Epidermal melanocyte (primary cell): ENCODE measurements around the gene GINS2.

ENCODE experiments used
- DNase-seq: peaks from one replicate; pipeline ENCODE4 v3.0.0; 2011; ENCODE audit warnings: low spot score; ENCODE audit not compliant: insufficient read length

The GINS2 gene

GRCh38 chr16:85640585-85640984 lies 48.2 kb downstream of the GINS2 start:
- DNase-seq, result no peak

DNA sequence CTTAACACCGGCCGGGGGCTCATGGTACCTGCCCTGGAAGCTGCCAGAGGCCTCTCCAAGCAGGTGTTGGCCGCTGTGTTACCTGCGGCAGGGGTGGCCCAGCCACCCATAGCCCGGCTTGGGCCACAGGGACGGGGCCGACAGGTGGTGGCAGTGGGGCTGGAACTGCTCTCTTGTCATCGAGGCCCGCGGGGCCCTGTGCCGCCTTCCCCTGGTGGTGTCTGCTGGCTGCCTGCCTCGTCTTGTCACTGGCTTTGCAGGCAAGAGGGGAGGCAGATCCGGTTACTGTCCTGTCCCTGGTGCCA lies 48.5 kb downstream of the GINS2 start:
- no peak for DNase-seq

GRCh38 chr16:85639529-85640253 lies 49.1 kb downstream of the GINS2 start:
- peak; percentile 43 for DNase-seq

GRCh38 chr16:85638695-85639409 lies 49.9 kb downstream of the GINS2 start:
- no peak for DNase-seq

GRCh38 chr16:85637808-85638647 lies 50.7 kb downstream of the GINS2 start:
- peak; percentile 36 for DNase-seq

DNA sequence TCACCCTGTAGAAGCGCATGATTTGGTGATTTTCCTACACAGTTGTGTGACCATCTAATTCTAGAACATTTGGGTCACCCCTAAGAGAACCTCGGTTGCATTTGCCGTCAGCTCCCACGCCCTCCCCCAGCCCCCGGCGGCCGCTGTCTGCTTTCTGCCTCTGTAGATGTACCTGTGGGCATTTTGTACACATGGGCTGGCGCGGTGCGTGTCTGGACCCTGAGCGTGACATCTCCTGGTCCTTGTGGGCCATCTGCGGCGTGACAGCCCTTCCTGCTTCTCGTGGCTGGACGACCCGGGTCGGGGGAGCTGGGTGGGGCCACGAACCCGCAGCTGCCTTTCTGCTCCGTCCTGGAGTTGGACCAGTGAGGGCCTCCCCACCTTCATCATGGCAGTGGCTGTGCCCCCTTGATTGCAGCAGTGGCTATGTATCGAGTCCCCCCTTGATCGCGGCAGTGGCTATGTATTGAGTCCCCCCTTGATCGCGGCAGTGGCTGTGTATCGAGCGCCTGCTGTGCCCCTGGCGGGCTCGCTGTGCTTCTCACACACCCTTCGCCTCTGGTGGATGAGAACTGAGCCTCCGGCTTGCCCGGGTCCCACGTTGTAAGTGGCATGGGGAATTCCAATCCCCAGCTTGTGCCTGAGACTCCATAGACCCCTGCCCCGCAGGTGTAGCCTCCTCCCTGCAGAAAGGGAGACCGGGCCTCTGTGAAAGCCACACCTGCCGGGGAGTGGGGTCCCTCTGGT lies 51.5 kb downstream of the GINS2 start:
- DNase-seq, result no peak

- no peak for DNase-seq
Observed at GRCh38 chr16:85636234-85636812, 52.4 kb downstream of the GINS2 start.

- DNase-seq, result no peak
Observed at GRCh38 chr16:85635545-85636140, 53.1 kb downstream of the GINS2 start.

DNA sequence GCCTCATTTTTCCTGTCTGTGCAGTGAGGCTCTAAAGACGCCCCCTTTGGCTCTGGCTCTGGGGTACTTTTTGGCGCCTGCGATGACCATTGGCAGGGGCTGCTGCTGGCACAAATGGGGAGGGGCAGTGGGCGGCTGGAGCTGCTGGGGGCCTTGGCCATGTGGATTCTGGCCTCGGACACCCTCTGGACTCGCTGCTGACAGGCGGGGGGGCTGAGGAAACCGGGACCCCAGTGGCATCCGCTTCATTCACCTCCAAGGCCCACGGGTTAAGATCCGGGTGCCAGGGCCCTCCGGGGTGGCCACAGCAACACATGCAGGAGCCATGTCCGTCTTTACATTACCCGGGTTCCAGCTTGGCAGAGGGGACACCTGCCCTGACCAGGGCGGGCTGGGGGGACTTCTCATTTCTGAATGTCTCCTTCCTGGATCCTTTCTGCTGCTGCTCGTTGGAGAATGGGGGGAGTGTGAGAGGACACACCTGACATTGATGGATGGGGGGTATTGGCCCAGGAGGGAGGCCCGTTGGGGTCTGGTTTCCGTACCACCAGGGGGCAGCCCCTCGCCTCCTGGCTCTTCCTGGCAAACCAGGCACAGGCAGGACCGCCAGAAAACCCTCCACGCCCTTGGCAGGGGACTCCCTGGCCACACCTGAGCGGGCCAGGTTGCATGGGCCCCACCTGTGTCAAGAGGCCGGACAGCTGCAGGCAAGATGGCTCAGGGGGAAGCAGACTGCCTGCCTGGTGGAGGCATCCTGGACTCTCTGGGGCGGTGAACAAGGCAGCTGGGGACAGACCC lies 53.8 kb downstream of the GINS2 start:
- no peak for DNase-seq

DNA sequence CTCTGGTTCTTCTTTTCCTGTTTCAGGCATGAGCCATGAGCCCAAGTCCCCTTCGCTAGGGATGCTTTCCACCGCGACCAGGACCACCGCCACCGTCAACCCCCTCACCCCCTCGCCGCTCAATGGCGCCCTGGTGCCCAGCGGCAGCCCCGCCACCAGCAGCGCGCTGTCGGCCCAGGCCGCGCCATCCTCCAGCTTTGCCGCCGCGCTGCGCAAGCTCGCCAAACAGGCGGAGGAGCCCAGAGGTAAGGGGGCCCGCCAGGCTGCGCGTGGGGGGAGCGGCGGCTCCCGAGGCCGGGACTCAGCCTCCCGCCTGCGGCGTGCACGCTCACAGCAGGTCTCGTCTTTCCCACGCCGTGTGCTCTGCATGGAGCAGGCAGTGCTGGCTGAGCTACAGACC lies 54.9 kb downstream of the GINS2 start:
- no peak for DNase-seq

- DNase-seq, result no peak
Observed at GRCh38 chr16:85633438-85633743, 55.4 kb downstream of the GINS2 start.

GRCh38 chr16:85632709-85633437 lies 55.9 kb downstream of the GINS2 start:
- no peak for DNase-seq

DNA sequence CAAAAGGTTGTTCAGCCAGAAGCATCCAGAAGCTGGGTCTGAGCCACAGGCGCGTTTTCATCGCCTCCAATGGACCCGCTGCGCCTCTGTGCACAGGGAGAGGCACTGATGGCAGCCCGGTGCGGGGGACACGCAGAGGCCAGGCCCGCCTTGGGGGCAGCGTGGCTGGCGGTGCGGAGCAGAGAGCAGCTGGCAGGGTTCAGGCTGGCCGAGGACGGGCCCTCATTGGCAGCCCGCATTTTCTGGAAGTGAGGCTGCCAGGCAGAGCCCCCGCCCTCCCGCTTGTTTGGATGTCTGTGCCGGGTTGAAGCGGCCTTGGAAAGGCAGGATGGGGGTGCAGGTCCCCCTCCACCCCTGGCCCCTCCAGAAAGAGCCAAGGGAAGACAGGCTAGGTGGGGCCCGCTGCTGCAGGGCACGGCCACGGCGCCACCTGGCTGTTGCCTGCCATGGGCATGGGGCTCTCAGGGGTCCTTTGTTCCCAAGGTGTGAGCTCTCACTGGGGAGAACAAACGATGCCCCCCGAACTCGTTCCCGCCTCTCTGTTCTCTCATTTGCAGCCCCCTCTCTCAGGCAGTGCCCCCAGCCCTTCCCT lies 56.9 kb downstream of the GINS2 start:
- DNase-seq, result no peak

- no peak for DNase-seq
Observed at GRCh38 chr16:85631230-85631629, 57.5 kb downstream of the GINS2 start.

DNA sequence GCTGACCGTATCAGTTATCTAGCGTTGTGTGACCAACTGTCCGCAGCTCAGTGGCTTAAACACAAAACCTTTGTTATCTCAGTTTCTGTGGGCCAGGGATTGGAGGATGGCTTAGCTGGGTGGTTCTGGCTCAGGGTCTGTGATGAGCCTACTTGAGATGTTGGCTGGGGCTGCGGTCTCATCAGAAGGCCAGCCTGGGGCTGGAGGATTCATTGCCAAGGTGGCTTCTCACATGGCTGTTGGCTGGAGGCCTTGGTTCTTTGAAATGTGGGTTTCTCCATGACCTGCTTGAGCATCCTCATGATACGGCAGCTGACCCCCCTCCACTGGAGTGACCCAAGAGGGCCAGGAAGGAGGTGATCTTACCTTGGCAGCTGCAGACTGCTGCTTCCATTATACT lies 58.9 kb downstream of the GINS2 start:
- no peak for DNase-seq

DNA sequence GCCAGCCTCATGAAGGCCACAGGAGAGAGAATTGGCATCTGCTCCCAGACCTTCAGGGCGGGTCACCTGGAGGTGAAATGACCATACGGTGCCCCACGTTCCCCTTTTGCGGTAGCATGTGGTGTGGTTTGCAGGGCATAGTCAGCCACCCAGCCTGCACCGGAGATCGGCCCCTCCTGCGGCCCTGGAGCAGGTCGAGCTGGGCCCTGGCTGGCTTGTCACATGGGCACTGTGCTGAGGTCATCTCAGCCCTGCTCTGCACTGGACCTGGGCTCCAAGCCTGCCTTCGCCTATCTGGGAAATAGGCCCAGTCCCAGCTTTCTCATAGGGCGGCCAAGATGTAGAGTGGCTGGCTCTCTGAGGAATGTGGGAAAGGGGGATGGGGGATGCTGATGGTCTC lies 59.4 kb downstream of the GINS2 start:
- no peak for DNase-seq

DNA sequence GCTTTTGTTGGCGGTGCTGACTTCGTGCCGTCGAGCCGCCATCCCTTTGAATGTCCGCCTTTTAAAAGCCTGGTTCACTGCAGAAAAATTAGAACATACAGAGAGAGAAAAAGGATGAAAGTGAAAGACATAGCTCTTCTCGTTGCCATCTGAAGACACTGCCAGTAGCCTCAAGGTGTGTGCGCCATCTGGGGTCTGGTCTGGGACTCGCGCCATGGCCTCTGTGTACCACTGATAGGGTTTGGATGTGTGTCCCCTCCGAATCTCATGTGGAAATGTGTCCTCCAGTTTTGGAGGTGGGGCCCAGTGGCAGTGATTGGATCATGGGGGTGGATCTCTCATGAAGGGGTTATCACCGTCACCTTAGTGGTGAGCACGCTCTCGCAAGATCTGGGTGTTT lies 60.1 kb downstream of the GINS2 start:
- no peak for DNase-seq

GRCh38 chr16:85628265-85628556 lies 60.5 kb downstream of the GINS2 start:
- DNase-seq, result no peak

DNA sequence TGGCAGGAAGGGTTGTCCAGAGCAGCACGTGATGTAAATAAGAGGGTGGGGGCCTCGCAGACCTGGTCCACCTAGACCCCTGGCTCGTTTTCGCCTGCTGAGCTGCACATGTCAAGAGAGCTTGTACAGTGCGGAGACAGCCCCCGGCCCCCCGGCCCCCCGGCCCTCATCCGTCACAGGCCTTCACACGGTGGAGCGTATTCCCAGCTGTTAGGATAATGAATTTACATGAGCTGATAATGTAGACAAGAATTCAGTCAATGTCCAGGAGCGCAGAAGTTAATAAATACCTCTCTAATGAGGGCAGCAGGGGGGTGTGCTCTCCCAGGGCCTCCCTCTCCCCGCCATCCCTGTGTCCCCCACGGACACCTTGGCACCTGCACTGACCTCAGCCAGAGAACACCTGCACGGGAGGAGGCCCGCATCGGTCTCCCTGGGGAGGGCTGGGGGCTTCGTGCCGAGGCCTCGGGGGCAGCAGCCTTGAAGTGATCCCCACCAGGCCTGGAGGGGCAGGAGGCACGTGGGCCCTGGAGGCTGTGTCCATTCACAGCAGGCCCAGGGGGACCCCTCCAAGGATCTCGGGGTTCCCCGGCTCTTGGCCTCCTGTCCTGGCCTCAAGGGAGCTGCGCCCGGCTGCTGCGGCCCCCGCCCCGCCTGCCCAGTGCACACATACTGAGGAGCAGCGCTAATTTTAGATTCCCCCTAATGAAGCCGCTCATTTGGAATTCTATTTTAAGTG lies 61.1 kb downstream of the GINS2 start:
- no peak for DNase-seq
